Measurements from ENCODE around the gene BOK. TPM values are rescaled to one million over a fixed set of nuclear protein-coding genes. Genes with fewer than 3 reads are reported as not detected.

The BOK gene
- total and polyA plus RNA-seq, 10 of the 15 experiments (the other 5 are each of a cell fraction or from before 2014, with no cell fraction given), result 0.04 to 0.15 (median 0.12) TPM; not detected in 7

DNA sequence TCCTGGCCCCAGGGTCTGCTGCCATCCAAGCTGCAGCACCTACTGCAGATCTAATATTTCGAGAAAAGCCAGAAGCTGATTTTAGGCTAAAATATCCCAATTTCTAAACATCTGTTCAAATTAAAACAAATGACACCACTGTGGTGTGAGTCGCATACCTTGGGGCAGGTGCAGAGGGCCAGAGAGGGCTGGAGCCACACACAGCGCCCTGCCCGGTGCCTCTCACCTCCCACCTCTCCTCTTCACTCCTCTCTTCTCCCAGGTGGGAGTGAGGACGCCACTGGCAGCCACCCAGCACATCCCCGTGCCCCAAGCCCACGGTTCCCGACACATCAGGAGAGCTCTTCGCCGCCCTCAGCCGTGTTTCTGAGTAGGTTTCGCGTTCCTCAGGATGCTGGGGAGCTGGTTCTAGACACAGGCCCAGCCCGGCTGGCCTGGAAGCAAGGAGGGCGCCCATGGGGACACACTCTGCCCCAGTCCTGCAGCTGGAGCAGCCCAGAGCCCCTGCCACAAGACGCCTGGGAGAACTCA, 57.0 kb downstream of the BOK start:
- ChIA-PET RAD21 (ENCODE audit: unreplicated experiment) (no interaction called here), CTCF (no interaction called here)
- intact Hi-C loops (cut with micrococcal nuclease; ENCODE audit: unreplicated experiment), result loop anchor here (10.0 kb wide), 1 partner anchor 261 kb away; the partner anchor contains the start of gene FARP2

More for the DNA sequence above, 57.0 kb downstream of the BOK start:
- Histone ChIP-seq H3K36me3 (ENCODE audit: control insufficient read depth in 2 of 2, insufficient read depth in 2 of 2, low read length in 1 of 2) (peaks cover 4 to 8% of the 10 kb centered on the region in 2 experiments), H3K9ac (ENCODE audit: control insufficient read depth, insufficient read depth, low read length) (no peak overlapping the region), H3K9me3 (replicated peaks; ENCODE audit: control insufficient read depth, insufficient read depth, low read length) (no peaks in the 10 kb centered on the region), H4K20me1 (ENCODE audit: control insufficient read depth, insufficient read depth) (no peaks in the 10 kb centered on the region), H3K4me2 (ENCODE audit: control insufficient read depth, insufficient read depth) (no peak overlapping the region), H3K27ac (ENCODE audit: control insufficient read depth, insufficient read depth) (no peak overlapping the region), H2AFZ (ENCODE audit: control insufficient read depth, low read depth, low read length) (no peak overlapping the region), H3K27me3 (replicated peaks in 1 of 2; ENCODE audit: control insufficient read depth in 2 of 2, insufficient read depth in 2 of 2, low read length in 1 of 2) (no peaks in the 10 kb centered on the region), H3K4me1 (ENCODE audit: control insufficient read depth, insufficient read depth, low read length) (peaks cover 9% of the 10 kb centered on the region), H3K79me2 (ENCODE audit: control insufficient read depth, insufficient read depth, low read length) (peaks cover 29% of the 10 kb centered on the region), H3K4me3 (no peak overlapping the region)
- in situ Hi-C loops (cut with MboI), result no loop called here
- WGBS (ENCODE audit: insufficient coverage, insufficient replicate concordance, low lambda C conversion rate, missing lambda C conversion rate), result 86% methylated on average over 12 of the region's 16 CpGs
- TF ChIP-seq, protein P1, sequence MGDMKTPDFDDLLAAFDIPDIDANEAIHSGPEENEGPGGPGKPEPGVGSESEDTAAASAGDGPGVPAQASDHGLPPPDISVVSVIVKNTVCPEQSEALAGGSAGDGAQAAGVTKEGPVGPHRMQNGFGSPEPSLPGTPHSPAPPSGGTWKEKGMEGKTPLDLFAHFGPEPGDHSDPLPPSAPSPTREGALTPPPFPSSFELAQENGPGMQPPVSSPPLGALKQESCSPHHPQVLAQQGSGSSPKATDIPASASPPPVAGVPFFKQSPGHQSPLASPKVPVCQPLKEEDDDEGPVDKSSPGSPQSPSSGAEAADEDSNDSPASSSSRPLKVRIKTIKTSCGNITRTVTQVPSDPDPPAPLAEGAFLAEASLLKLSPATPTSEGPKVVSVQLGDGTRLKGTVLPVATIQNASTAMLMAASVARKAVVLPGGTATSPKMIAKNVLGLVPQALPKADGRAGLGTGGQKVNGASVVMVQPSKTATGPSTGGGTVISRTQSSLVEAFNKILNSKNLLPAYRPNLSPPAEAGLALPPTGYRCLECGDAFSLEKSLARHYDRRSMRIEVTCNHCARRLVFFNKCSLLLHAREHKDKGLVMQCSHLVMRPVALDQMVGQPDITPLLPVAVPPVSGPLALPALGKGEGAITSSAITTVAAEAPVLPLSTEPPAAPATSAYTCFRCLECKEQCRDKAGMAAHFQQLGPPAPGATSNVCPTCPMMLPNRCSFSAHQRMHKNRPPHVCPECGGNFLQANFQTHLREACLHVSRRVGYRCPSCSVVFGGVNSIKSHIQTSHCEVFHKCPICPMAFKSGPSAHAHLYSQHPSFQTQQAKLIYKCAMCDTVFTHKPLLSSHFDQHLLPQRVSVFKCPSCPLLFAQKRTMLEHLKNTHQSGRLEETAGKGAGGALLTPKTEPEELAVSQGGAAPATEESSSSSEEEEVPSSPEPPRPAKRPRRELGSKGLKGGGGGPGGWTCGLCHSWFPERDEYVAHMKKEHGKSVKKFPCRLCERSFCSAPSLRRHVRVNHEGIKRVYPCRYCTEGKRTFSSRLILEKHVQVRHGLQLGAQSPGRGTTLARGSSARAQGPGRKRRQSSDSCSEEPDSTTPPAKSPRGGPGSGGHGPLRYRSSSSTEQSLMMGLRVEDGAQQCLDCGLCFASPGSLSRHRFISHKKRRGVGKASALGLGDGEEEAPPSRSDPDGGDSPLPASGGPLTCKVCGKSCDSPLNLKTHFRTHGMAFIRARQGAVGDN (IDR thresholded peaks at IDR 0.05), result no peak
- no peak for TF ChIP-seq RFX5 (IDR thresholded peaks at IDR 0.05; ENCODE audit: low read depth, low read length)
- no peak for TF ChIP-seq NRF1 (conservative IDR thresholded peaks at IDR 0.05; ENCODE audit: low read depth, low read length)
- TF ChIP-seq, protein P2, sequence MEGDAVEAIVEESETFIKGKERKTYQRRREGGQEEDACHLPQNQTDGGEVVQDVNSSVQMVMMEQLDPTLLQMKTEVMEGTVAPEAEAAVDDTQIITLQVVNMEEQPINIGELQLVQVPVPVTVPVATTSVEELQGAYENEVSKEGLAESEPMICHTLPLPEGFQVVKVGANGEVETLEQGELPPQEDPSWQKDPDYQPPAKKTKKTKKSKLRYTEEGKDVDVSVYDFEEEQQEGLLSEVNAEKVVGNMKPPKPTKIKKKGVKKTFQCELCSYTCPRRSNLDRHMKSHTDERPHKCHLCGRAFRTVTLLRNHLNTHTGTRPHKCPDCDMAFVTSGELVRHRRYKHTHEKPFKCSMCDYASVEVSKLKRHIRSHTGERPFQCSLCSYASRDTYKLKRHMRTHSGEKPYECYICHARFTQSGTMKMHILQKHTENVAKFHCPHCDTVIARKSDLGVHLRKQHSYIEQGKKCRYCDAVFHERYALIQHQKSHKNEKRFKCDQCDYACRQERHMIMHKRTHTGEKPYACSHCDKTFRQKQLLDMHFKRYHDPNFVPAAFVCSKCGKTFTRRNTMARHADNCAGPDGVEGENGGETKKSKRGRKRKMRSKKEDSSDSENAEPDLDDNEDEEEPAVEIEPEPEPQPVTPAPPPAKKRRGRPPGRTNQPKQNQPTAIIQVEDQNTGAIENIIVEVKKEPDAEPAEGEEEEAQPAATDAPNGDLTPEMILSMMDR (IDR thresholded peaks at IDR 0.05 in 2 of 3, conservative IDR thresholded peaks at IDR 0.05 in 1 of 3; ENCODE audit: control insufficient read depth in 2 of 3, extremely low read depth in 1 of 3, insufficient read depth in 1 of 3, low read depth in 3 of 3, low read length in 3 of 3), result no peak
- TF ChIP-seq, protein P3, sequence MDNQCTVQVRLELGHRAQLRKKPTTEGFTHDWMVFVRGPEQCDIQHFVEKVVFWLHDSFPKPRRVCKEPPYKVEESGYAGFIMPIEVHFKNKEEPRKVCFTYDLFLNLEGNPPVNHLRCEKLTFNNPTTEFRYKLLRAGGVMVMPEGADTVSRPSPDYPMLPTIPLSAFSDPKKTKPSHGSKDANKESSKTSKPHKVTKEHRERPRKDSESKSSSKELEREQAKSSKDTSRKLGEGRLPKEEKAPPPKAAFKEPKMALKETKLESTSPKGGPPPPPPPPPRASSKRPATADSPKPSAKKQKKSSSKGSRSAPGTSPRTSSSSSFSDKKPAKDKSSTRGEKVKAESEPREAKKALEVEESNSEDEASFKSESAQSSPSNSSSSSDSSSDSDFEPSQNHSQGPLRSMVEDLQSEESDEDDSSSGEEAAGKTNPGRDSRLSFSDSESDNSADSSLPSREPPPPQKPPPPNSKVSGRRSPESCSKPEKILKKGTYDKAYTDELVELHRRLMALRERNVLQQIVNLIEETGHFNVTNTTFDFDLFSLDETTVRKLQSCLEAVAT (IDR thresholded peaks at IDR 0.05), result no peak
- TF ChIP-seq PAX5 (IDR thresholded peaks at IDR 0.05; ENCODE audit: borderline replicate concordance, low read depth, low read length), result no peak
- no peak for TF ChIP-seq RAD21 (IDR thresholded peaks at IDR 0.05; ENCODE audit: insufficient read depth, low read depth, low read length)
- TF ChIP-seq, protein P4, sequence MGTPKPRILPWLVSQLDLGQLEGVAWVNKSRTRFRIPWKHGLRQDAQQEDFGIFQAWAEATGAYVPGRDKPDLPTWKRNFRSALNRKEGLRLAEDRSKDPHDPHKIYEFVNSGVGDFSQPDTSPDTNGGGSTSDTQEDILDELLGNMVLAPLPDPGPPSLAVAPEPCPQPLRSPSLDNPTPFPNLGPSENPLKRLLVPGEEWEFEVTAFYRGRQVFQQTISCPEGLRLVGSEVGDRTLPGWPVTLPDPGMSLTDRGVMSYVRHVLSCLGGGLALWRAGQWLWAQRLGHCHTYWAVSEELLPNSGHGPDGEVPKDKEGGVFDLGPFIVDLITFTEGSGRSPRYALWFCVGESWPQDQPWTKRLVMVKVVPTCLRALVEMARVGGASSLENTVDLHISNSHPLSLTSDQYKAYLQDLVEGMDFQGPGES (IDR thresholded peaks at IDR 0.05), result no peak
- TF ChIP-seq, protein P5, sequence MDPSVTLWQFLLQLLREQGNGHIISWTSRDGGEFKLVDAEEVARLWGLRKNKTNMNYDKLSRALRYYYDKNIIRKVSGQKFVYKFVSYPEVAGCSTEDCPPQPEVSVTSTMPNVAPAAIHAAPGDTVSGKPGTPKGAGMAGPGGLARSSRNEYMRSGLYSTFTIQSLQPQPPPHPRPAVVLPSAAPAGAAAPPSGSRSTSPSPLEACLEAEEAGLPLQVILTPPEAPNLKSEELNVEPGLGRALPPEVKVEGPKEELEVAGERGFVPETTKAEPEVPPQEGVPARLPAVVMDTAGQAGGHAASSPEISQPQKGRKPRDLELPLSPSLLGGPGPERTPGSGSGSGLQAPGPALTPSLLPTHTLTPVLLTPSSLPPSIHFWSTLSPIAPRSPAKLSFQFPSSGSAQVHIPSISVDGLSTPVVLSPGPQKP (IDR thresholded peaks at IDR 0.05; ENCODE audit: low read depth, low read length), result no peak
- TF ChIP-seq, protein P6, sequence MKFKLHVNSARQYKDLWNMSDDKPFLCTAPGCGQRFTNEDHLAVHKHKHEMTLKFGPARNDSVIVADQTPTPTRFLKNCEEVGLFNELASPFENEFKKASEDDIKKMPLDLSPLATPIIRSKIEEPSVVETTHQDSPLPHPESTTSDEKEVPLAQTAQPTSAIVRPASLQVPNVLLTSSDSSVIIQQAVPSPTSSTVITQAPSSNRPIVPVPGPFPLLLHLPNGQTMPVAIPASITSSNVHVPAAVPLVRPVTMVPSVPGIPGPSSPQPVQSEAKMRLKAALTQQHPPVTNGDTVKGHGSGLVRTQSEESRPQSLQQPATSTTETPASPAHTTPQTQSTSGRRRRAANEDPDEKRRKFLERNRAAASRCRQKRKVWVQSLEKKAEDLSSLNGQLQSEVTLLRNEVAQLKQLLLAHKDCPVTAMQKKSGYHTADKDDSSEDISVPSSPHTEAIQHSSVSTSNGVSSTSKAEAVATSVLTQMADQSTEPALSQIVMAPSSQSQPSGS (IDR thresholded peaks at IDR 0.05; ENCODE audit: low read length), result no peak
- POLR2A ChIA-PET, result no interaction called here
- BruUV-seq (replicated peaks), result no TSS peak
- no peak for ATAC-seq
- SMC1A ChIA-PET (ENCODE audit: uncharacterized antibody, unreplicated experiment), result no interaction called here
- no peak for DNase-seq (ENCODE audit: low read depth, low spot score)
- no peak for FAIRE-seq

All from GM12878 (cell line).